ENCODE data around the gene NAA30. TPM values are rescaled to one million over a fixed set of nuclear protein-coding genes. Genes with fewer than 3 reads are reported as not detected.

NAA30 gene
- total and polyA plus RNA-seq, 2 of the 8 experiments (the other 6 are each of a cell fraction or from before 2014, with no cell fraction given) = 4.2 to 21.9 TPM

- Histone ChIP-seq H2BK5ac (ENCODE audit: low read depth, low read length) (no peak overlapping the region), H2BK12ac (ENCODE audit: low read depth, low read length) (no peak overlapping the region), H3K4me1 (replicated peaks in 1 of 4; ENCODE audit: control insufficient read depth in 3 of 4, insufficient read depth in 4 of 4, low read length in 3 of 4) (no peaks in the 10 kb centered on the region), H4K5ac (ENCODE audit: insufficient read length, low read depth, low read length) (no peak overlapping the region), H2BK120ac (replicated peaks; ENCODE audit: low read depth, low read length) (no peak overlapping the region), H3K23ac (ENCODE audit: insufficient read length) (no peak overlapping the region), H3K27ac (ENCODE audit: low read depth, low read length) (no peak overlapping the region), H2AFZ (ENCODE audit: low read length) (no peak overlapping the region), H3K9me3 (ENCODE audit: insufficient read depth in 2 of 2, low read depth in 1 of 2, low read length in 1 of 2) (no peaks in the 10 kb centered on the region), H3K79me2 (ENCODE audit: control insufficient read depth in 1 of 2, insufficient read depth in 2 of 2, low read length in 2 of 2) (peaks cover 0 to 13% of the 10 kb centered on the region in 2 experiments; a peak in 2 of 4 replicates), H4K91ac (replicated peaks; ENCODE audit: insufficient read length, low read length) (no peak overlapping the region), H3K79me1 (ENCODE audit: low read depth, low read length) (no peaks in the 10 kb centered on the region; the same call in 1 of the 2 replicates), H3K4me2 (ENCODE audit: insufficient read depth in 1 of 2, low read depth in 2 of 2, low read length in 2 of 2) (no peak overlapping the region), H4K8ac (ENCODE audit: extremely low read depth, insufficient read depth, low read length) (no peak overlapping the region), H3K56ac (replicated peaks; ENCODE audit: insufficient read length, low read depth, low read length) (no peak overlapping the region), H2BK15ac (ENCODE audit: low read length) (no peak overlapping the region), H3K9ac (replicated peaks in 1 of 4; ENCODE audit: extremely low read depth in 1 of 4, low read depth in 3 of 4, low read length in 3 of 4) (no peak overlapping the region), H3K36me3 (ENCODE audit: control insufficient read depth in 2 of 4, insufficient read depth in 4 of 4, low read length in 3 of 4) (peaks cover 5 to 29% (median 6%) of the 10 kb centered on the region in 4 experiments; a peak in 6 of 8 replicates), H3K14ac (ENCODE audit: insufficient read length) (no peak overlapping the region), H3K23me2 (ENCODE audit: low read depth, low read length) (no peaks in the 10 kb centered on the region; the same call in 1 of the 2 replicates), H3K4me3 (ENCODE audit: extremely low read depth in 1 of 4, insufficient read depth in 2 of 4, low read depth in 3 of 4, low read length in 4 of 4) (no peak overlapping the region), H2AK5ac (ENCODE audit: low read depth, low read length) (no peak overlapping the region), H4K20me1 (replicated peaks in 1 of 2; ENCODE audit: control insufficient read depth in 1 of 2, insufficient read depth in 2 of 2, low read length in 2 of 2) (peaks cover 1 to 3% of the 10 kb centered on the region in 2 experiments), H3K4ac (replicated peaks; ENCODE audit: insufficient read length, low read depth, low read length) (no peak overlapping the region), H3K18ac (ENCODE audit: extremely low read depth, low read length) (no peak overlapping the region), H2BK20ac (ENCODE audit: low read length) (no peak overlapping the region), H3K27me3 (replicated peaks in 1 of 4; ENCODE audit: control insufficient read depth in 3 of 4, extremely low read depth in 1 of 4, insufficient read depth in 3 of 4, low read length in 3 of 4) (no peaks in the 10 kb centered on the region)
- DNase-seq (ENCODE audit: low read depth in 1 of 2, low spot score in 2 of 2) (no peak), FAIRE-seq (no peak)
- POLR2A ChIA-PET (ENCODE audit: partially characterized antibody) = interaction anchor here (1.2 kb wide), 1 partner anchor 9 kb away, joined by 3 read pairs; no protein-coding TSS in a partner anchor
- TF ChIP-seq CBX8 (IDR thresholded peaks at IDR 0.05; ENCODE audit: borderline replicate concordance, low read depth, low read length) (no peak), TAF1 (IDR thresholded peaks at IDR 0.05; ENCODE audit: low read depth, low read length) (no peak), RAD21 (IDR thresholded peaks at IDR 0.05 in 1 of 2, conservative IDR thresholded peaks at IDR 0.05 in 1 of 2; ENCODE audit: low read depth in 2 of 2, low read length in 2 of 2) (no peak)
- CTCF ChIA-PET (ENCODE audit: partially characterized antibody) = interaction anchor here (1.0 kb wide), 1 partner anchor 19 kb away, joined by 3 read pairs; no protein-coding TSS in a partner anchor
- 100% methylated on average over 1 of the region's 1 CpG; no CpG with 5 or more reads in 1 of the 2 experiments for WGBS, 2 experiments (ENCODE audit: extremely low coverage in 1 of 2, insufficient coverage in 1 of 2, insufficient read length in 1 of 2, insufficient replicate concordance in 2 of 2, low coverage in 1 of 2, low lambda C conversion rate in 2 of 2, missing lambda C conversion rate in 1 of 2)
These were observed 18.2 kb downstream of the NAA30 start for GRCh38 chr14:57408634-57409033.

Data from H1 (cell line).